Lung (tissue), 13 donors: ENCODE results near the gene RASSF5. TPM values are rescaled to one million over a fixed set of nuclear protein-coding genes. Genes with fewer than 3 reads are reported as not detected.

Experiments used
- ATAC-seq: fragments of 200-7000 bp; cut with Tn5 transposase; one replicate; pipeline ENCODE4 v1.9.1; 2020; ENCODE audit warnings: moderate number of reproducible peaks; ENCODE audit not compliant: insufficient read depth, low FRiP score
- DNase-seq, 3 donors: peaks; one replicate each; pipeline ENCODE4 v3.0.0-alpha.2; 2013 to 2017
- H3K27ac ChIP-seq, 2 donors: one replicate each; pipeline ENCODE4 v1.5.1; 2013; ENCODE audit warnings: mild to moderate bottlenecking in 2 of 2, moderate library complexity in 2 of 2, control low read depth in 1 of 2, inconsistent platforms in 1 of 2, low read depth in 1 of 2, low read length in 1 of 2
- H3K27me3 ChIP-seq, 3 donors: one replicate each; pipeline ENCODE4 v1.5.1; 2013; ENCODE audit warnings: low read length in 2 of 3; ENCODE audit not compliant: control insufficient read depth in 3 of 3, insufficient read depth in 3 of 3
- H3K36me3 ChIP-seq, 4 donors: one replicate each; pipeline ENCODE4 v1.5.1; 2013; ENCODE audit warnings: low read length in 4 of 4, mild to moderate bottlenecking in 1 of 4, moderate library complexity in 1 of 4; ENCODE audit not compliant: control insufficient read depth in 4 of 4, insufficient read depth in 4 of 4
- H3K4me1 ChIP-seq, 5 donors: one replicate each; pipeline ENCODE4 v1.5.1; 2013; ENCODE audit warnings: low read length in 5 of 5, mild to moderate bottlenecking in 2 of 5, moderate library complexity in 1 of 5; ENCODE audit not compliant: control insufficient read depth in 5 of 5, insufficient read depth in 5 of 5
- H3K4me3 ChIP-seq: one replicate; pipeline ENCODE4 v1.5.1; 2013; ENCODE audit warnings: mild to moderate bottlenecking, control low read depth, moderate library complexity
- H3K9ac ChIP-seq, 2 donors: one replicate each; pipeline ENCODE4 v1.5.1; 2013; ENCODE audit warnings: low read length in 2 of 2, control low read depth in 1 of 2; ENCODE audit not compliant: insufficient read depth in 1 of 2
- H3K9me3 ChIP-seq, 4 donors: one replicate each; pipeline ENCODE4 v1.5.1; 2013; ENCODE audit warnings: low read length in 3 of 4, mild to moderate bottlenecking in 1 of 4, moderate library complexity in 1 of 4; ENCODE audit not compliant: control insufficient read depth in 4 of 4, insufficient read depth in 3 of 4
- CTCF ChIP-seq: IDR thresholded peaks from 2 replicates; pipeline ENCODE4 v1.5.1; 2012; ENCODE audit warnings: mild to moderate bottlenecking; ENCODE audit errors: control extremely low read depth, extremely low read depth
- WGBS, 2 donors: extraction: QIAGEN DNeasy Blood & Tissue Kit; methylation state at CpG; one replicate each; pipeline ENCODE4 v1.1.7; 2013; 5-methylcytosine and 5-hydroxymethylcytosine counted together
- polyA plus RNA-seq, 2 donors: library from polyadenylated mRNA; stranded (reverse); fragments of 200-250 nt; gene quantifications; one replicate each; pipeline ENCODE4 v1.2.1, GENCODE V29; 2013
- small RNA-seq: library from RNA; depleted of rRNA; stranded (forward); fragments of <200 nt; gene quantifications from one replicate; pipeline ENCODE3, GENCODE V24; 2014; ENCODE audit warnings: low replicate concordance
- total RNA-seq, 2 donors: library from RNA; depleted of rRNA in 1 of 2; stranded (reverse); fragments of >200 nt in 1 of 2; gene quantifications; one replicate each; pipeline ENCODE4 v1.2.1, GENCODE V29; 2014 to 2021
- donor health status: control.
- donor health status: control.
- donor health status: Bipolar disorder and iron deficiency.
- donor health status: healthy.
- donor health status: DM: yes; HTN: yes; CAD: no.

RASSF5 gene
- total and polyA plus RNA-seq, 4 donors: 10.3 to 38.2 (median 30.7) TPM

- H3K4me1 ChIP-seq: peaks cover 2 to 34% (median 7%) of the 10 kb centered on the region in 5 donors
- 61 to 67% methylated on average over 4 of the region's 4 CpGs for WGBS, 2 donors
- H3K27me3 ChIP-seq: no peaks in the 10 kb centered on the region
- no peak for TF ChIP-seq CTCF
- DNase-seq: no peak
- H3K9ac ChIP-seq: no peak overlapping the region
- no peaks in the 10 kb centered on the region for H3K9me3 ChIP-seq
- no peak for ATAC-seq
- H3K4me3 ChIP-seq: no peak overlapping the region
- no peaks in the 10 kb centered on the region for H3K36me3 ChIP-seq
- H3K27ac ChIP-seq: peak overlapping the region in 1 of 2 donors; percentile 49
These were observed 129.3 kb downstream of the RASSF5 start for GRCh38 chr1:206636671-206637070.

- Histone ChIP-seq H3K27ac (no peak overlapping the region), H3K9me3 (no peaks in the 10 kb centered on the region), H3K4me1 (peaks cover 2 to 34% (median 7%) of the 10 kb centered on the region in 5 donors)
These were observed 130.3 kb downstream of the RASSF5 start for GRCh38 chr1:206637605-206638004.

More at GRCh38 chr1:206637605-206638004, 130.3 kb downstream of the RASSF5 start:
- H3K9ac ChIP-seq: no peak overlapping the region
- no peak for DNase-seq
- H3K4me3 ChIP-seq: no peak overlapping the region
- no peak for ATAC-seq
- H3K36me3 ChIP-seq: no peaks in the 10 kb centered on the region
- no peak for TF ChIP-seq CTCF
- H3K27me3 ChIP-seq: no peaks in the 10 kb centered on the region

Small RNA genes within 50 kb of the gene (small RNA-seq; reads per million reads assigned to genes)
- gene MIR6769B: 0.31 reads per million, percentile 36 among the genes with 10 or more reads in this experiment

Other genes starting within 250 kb of the RASSF5 start
- 10 to 100 TPM in 1 of 2 donors, 1 to 10 TPM in 1; 7.5 to 15.8 TPM for gene IKBKE, start 37.1 kb upstream of the RASSF5 start, total RNA-seq
- 10 to 100 TPM in 1 of 2 donors, 1 to 10 TPM in 1; 6.1 to 17.1 TPM for gene IKBKE, start 37.1 kb upstream of the RASSF5 start, polyA plus RNA-seq
- 10 to 100 TPM; 35.5 to 78.9 TPM for gene EIF2D, start 104.9 kb downstream of the RASSF5 start, total RNA-seq
- gene EIF2D, start 104.9 kb downstream of the RASSF5 start, polyA plus RNA-seq: 10 to 100 TPM; 27.7 to 50.9 TPM
- 10 to 100 TPM; 12.3 to 13.0 TPM for gene DYRK3, start 128.0 kb downstream of the RASSF5 start, total RNA-seq
- 1 to 10 TPM; 4.6 to 5.4 TPM for gene DYRK3, start 128.0 kb downstream of the RASSF5 start, polyA plus RNA-seq
- 100 to 1,000 TPM in 1 of 2 donors, 10 to 100 TPM in 1; 35.8 to 116 TPM for gene MAPKAPK2, start 177.4 kb downstream of the RASSF5 start, total RNA-seq
- 10 to 100 TPM; 55.7 to 94.5 TPM for gene MAPKAPK2, start 177.4 kb downstream of the RASSF5 start, polyA plus RNA-seq